Fibroblast of gingiva (primary cell): Measurements from ENCODE around the gene PGAP2.

ENCODE experiments used
- DNase-seq: peaks from one replicate; pipeline ENCODE4 v3.0.0-alpha.2; 2011; ENCODE audit warnings: low read depth

Gene PGAP2

DNA sequence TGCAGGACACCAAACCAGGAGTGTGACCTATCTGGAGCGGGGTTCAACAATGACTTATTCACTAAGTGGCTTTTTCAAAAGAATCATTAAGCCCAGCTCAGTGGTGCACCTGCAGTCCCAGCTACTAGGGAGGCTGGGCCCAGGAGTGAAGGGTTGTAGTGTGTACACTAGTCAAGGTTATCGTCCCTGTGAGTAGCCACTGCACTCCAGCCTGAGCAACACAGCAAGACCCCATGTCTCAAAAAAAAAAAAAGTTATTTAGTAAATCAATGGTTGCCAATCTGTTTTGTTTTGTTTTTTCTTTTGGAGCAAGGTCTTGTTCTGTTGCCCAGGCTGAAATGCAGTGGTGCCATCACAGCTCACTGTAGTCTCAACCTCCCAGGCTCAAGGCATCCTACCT is 24.5 kb downstream of the PGAP2 start:
- no peak for DNase-seq

- DNase-seq: no peak
Measured at GRCh38 chr11:3833449-3833848, 25.1 kb downstream of the PGAP2 start.

- no peak for DNase-seq
Measured at GRCh38 chr11:3834349-3834663, 25.9 kb downstream of the PGAP2 start.

- DNase-seq: no peak
Measured at GRCh38 chr11:3834664-3835461, 26.5 kb downstream of the PGAP2 start.

DNA sequence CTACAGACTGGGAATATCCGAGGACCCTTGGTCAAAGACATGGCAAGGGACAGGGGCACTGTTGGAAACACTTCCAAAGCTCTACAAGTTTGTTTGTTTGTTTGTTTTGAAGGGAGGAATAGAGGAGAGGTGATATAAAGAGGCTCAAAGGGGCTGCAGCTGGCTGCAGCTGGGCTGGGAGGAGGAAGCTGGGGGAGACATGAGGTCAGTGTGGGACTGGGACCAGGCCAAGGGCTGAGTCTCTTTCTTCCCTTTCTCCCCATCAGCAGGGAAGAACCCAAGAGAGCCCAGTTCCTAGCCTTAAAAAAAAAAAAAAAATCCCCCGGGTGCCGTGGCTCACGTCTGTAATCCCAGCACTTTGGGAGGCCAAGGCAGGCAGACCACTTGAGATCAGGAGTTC is 27.4 kb downstream of the PGAP2 start:
- no peak for DNase-seq

DNA sequence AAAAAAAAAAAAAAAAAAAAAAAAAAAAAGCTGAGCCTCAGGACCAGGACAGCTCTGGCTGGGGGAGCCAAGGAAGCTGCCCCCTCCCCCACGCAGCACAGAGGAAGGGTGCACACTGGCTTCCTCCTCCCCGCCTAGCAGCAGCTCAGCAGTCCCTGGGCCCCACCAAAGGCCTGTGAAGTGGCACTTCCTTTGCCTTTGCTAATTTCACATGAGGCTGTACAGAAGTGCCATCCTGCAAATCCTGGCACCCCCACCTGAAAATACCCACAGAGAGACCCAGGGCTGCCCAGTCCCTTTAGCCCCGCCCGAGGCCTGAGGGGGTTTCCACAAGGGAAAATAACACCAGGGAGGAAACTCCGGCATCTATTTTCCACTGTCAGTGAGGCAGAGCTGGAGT is 28.5 kb downstream of the PGAP2 start:
- no peak for DNase-seq

GRCh38 chr11:3837793-3838192 is 29.4 kb downstream of the PGAP2 start:
- no peak for DNase-seq

GRCh38 chr11:3838504-3838903 is 30.1 kb downstream of the PGAP2 start:
- no peak for DNase-seq

DNA sequence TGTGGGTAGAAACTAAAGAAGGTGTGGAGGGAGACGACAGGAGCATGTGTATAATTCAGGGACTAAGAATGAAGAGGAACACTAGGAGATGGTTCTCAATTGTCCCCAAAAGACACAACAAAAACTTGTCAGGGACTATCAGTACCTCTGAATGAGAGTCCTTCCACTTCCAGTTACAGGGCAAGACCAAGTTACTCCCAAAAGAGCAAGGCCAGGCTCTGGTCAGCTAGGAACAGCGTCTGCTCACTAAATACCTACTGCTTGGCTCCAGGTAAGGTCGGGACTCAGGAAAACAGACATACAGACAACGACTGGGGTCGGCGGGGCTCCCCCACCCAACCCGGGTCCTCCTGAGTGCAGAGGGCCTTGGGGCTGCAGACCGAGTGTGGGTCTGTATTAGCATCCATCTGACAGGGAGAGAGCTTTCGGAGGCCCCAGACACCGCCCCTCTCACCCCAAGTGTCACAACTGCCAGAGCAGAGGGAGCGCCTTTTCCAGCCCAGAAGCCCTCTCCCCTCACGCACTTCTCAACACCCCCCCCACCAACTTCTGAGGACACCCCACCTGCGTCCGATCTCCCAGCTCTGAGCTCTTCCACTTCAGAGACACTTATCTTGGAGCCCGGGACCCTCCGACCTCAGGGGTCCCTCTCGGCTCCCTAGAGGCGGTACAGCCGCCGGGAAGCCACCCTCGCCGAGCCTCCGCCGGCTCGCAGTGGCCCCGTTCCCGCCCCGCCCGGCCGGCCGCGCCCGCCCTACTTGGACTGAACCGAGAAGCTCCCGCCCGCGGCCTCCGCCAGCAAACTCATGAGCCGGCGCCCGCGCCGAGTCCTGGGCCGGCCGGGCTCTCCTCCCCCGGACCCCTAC is 31.9 kb downstream of the PGAP2 start:
- DNase-seq: no peak

GRCh38 chr11:3840870-3841425 is 32.6 kb downstream of the PGAP2 start, which contains the start of gene RHOG:
Gene RHOG, minus strand, starts transcription at chr11:3840959. Its CDS starts 12,821 bp downstream, at chr11:3828138.
- DNase-seq: peak; percentile 91

DNA sequence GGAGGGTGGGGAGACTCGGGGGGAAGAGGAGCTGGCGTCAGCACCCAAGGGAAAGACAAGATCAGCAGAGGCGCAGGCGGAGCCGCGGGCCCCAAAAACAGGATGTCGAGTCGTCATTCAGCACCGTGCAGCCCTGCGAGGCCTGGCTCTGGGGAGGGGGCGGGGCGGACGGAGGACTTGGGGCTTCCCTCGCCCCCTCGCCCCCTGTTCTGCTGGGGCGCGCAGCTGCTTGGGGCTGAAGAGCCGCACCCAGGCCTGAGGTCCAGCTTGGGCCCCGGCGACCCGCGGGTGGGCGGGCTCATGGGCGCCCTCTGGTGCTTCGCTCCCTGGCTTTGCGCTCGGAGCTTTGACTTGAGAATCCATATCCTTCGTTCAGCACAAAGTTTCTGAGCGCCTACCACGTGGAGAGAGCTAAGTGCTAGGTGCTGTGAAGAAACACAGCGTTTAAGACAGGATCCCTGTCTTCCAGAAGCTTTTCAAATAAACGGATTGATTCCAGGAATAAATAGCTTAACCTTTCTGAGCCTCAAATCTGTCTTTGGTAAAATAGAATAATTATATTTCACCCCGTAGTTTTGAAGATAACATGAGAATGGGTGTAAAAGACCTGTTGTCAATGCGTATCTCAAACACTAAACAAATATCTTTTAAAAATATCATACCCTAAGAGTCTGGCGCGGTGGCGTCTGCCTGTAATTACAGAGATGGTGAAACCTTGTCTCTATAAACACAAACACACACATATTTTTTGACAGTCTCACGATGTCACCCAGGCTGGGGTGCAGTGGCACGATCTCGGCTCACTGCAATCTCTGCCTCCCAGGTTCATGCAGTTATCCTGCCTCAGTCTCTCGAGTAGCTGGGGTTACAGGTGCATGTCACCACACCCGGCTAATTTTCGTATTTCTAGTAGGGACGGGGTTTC is 33.3 kb downstream of the PGAP2 start:
- DNase-seq: peak; percentile 85

DNA sequence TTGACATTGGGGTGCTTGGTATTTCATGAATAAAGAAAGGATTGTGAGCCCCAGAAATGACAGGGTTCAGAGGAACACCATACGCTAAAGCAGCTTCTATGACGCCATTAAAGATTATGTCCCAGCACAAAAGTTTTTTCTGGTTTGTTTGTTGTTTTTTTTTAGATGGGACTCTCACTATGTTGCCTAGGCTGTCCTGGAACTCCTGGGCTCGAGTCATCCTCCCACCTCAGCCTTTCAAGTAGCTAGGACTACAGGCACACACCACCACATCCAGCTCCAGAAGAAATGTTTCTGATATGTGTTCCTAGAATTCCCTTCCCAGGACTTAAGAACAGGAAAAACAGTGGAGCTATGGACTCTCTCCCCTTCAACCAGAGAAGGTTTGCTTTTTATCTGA is 35.0 kb downstream of the PGAP2 start:
- no peak for DNase-seq

GRCh38 chr11:3845246-3845645 is 36.9 kb downstream of the PGAP2 start:
- no peak for DNase-seq

DNA sequence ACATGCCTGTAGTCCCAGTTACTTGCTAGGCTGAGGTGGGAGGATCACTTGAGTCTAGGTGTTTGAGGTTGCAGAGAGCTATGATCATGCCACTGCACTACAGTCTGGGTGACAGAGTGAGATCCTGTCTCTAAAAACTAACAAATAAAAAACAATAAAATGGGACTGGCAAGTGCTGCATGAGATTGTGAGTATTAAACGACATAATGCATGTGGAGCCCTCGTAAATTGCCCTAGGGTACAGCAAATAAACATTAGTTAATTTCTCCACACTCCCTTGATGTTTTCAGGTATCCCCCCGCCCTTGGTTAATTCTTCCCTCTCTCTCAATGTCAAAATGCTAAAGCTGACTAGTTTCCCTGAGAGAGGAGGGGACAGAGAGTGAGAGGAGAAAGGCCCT is 37.3 kb downstream of the PGAP2 start:
- DNase-seq: no peak

DNA sequence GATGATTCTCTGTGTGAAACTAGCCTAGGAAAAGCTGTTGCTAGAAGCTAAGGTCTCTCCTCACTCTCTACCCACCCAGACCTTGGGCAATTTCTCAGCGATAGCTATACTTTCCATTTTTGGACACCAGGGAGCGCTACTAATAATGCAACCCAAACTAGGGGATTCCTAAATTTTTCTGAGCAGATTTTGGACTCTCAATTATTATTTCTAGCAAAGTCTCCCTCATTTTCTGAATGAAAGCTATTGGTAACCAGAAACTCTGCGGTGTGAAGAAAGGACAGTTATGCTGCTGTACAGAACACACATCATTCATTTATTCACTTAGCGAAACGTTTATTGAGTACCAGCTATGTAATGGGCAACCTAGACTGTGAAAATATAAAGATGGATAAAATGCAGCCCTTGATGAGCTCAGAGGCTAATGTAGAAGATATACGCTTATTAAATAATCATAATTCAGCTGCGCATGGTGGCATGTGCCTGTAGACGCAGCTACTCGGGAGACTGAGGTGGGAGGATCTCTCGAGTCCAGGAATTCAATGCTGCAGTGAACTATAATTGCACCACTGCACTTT is 41.0 kb downstream of the PGAP2 start:
- peak; percentile 27 for DNase-seq

DNA sequence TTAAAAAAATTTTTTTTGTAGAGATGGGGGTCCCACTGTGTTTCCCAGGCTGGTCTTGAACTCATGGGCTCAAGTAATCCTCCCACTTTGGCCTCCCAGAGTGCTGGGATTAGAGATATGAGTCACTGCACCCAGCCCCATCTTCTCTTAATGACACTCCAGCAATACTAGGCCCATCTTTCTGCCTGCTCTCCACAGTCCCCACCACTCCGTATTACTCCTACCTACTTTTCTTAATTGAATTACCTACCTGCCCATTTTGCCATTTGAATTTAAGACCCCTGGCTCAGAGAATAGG is 45.1 kb downstream of the PGAP2 start:
- DNase-seq: no peak

- no peak for DNase-seq
Measured at GRCh38 chr11:3853899-3854659, 45.7 kb downstream of the PGAP2 start.

DNA sequence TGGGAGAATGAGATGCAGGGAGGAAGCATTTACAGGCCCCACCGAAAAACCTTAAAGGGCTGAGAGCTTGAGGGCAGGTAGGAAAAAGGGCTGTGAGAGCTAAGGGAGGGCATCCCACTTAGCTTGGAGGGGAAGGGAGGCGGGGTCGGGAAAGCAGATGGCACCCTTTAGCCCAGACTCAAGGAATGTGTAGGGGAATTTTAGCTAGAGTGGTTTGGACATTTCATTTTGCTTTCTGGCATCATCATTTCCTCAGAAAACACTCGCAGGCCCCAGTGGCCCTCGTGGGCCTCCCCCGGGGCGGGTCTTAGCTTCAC is 46.3 kb downstream of the PGAP2 start:
- no peak for DNase-seq

GRCh38 chr11:3854977-3855807 is 46.8 kb downstream of the PGAP2 start, which contains the start of gene STIM1:
Gene STIM1, plus strand, starts transcription at chr11:3855664. Its CDS starts 607 bp downstream, at chr11:3856271.
- peak; percentile 90 for DNase-seq

DNA sequence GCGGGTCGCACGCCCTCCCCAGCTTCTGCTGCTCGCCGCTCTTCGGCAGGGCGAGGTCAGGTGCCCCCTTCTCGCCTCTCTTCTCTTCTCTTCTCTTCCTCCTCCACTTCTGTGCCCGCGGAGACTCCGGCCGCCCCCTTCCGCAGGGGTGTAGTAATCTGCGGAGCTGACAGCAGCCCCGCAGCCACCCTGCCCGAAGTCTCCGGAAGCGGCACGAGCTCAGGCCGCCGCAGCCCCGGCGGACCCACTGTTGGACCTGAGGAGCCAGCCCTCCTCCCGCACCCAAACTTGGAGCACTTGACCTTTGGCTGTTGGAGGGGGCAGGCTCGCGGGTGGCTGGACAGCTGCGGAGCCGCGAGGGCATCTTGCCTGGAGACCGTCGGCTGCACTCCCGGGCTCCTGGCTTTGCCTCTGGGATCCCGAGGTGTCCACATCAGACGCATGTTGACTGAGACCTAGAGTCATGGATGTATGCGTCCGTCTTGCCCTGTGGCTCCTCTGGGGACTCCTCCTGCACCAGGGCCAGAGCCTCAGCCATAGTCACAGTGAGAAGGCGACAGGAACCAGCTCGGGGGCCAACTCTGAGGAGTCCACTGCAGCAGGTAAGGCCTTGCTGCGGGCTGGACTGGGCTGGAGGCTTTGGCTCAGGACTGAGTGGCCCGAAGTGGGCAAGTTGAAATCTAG is 47.6 kb downstream of the PGAP2 start:
- DNase-seq: peak; percentile 31
